Measurements from ENCODE around the gene ENSA. TPM values are rescaled to one million over a fixed set of nuclear protein-coding genes. Genes with fewer than 3 reads are reported as not detected.
"Not testable (repeated sequence)": the region's sequence is repeated elsewhere in the genome, so short reads cannot be mapped to it uniquely, and the experiment has no call there.

The ENSA gene
- total RNA-seq, 1 donor = 66.6 TPM

GRCh38 chr1:150662811-150663210 is 33.4 kb upstream of the ENSA start:
- Histone ChIP-seq H3K27me3 (ENCODE audit: insufficient read depth, low read length) (no peaks in the 10 kb centered on the region), H3K4me3 (ENCODE audit: insufficient read depth, low read length) (no peak overlapping the region), H3K4me1 (ENCODE audit: insufficient read depth, low read length) (no peaks in the 10 kb centered on the region), H3K9me3 (ENCODE audit: low read depth, low read length) (no peaks in the 10 kb centered on the region), H3K27ac (ENCODE audit: low read depth, low read length) (no peak overlapping the region), H4K20me1 (ENCODE audit: insufficient read depth, low read length) (no peaks in the 10 kb centered on the region), H3K4me2 (ENCODE audit: insufficient read depth, low read length) (no peak overlapping the region), H3K36me3 (ENCODE audit: insufficient read depth, low read length) (peaks cover 6% of the 10 kb centered on the region), H3K79me2 (ENCODE audit: insufficient read depth, low read length) (no peaks in the 10 kb centered on the region), H2AFZ (ENCODE audit: low read length) (no peak overlapping the region)
- TF ChIP-seq CTCF (IDR thresholded peaks at IDR 0.05; ENCODE audit: extremely low read depth, low read depth, low read length) = no peak
- no peak for DNase-seq (ENCODE audit: insufficient read length, low spot score, missing footprints)

GRCh38 chr1:150661156-150661555 is 31.7 kb upstream of the ENSA start:
- DNase-seq (ENCODE audit: insufficient read length, low spot score, missing footprints) = no peak
- no peak overlapping the region for H2AFZ ChIP-seq (ENCODE audit: low read length)
- no peak for TF ChIP-seq CTCF (IDR thresholded peaks at IDR 0.05; ENCODE audit: extremely low read depth, low read depth, low read length)
- H3K4me2 ChIP-seq (ENCODE audit: insufficient read depth, low read length) = no peak overlapping the region
- no peaks in the 10 kb centered on the region for H4K20me1 ChIP-seq (ENCODE audit: insufficient read depth, low read length)
- H3K4me3 ChIP-seq (ENCODE audit: insufficient read depth, low read length) = no peak overlapping the region
- H3K27ac ChIP-seq (ENCODE audit: low read depth, low read length) = no peak overlapping the region
- H3K4me1 ChIP-seq (ENCODE audit: insufficient read depth, low read length) = no peaks in the 10 kb centered on the region
- H3K79me2 ChIP-seq (ENCODE audit: insufficient read depth, low read length) = no peaks in the 10 kb centered on the region
- H3K9me3 ChIP-seq (ENCODE audit: low read depth, low read length) = no peaks in the 10 kb centered on the region
- H3K27me3 ChIP-seq (ENCODE audit: insufficient read depth, low read length) = no peaks in the 10 kb centered on the region
- H3K36me3 ChIP-seq (ENCODE audit: insufficient read depth, low read length) = peaks cover 6% of the 10 kb centered on the region

- no peak for TF ChIP-seq CTCF (IDR thresholded peaks at IDR 0.05; ENCODE audit: extremely low read depth, low read depth, low read length)
Observed at GRCh38 chr1:150660584-150660983, 31.2 kb upstream of the ENSA start.

GRCh38 chr1:150657064-150657463 is 27.7 kb upstream of the ENSA start:
- not testable (repeated sequence) for H3K4me2 ChIP-seq (ENCODE audit: insufficient read depth, low read length); H3K4me3 ChIP-seq (ENCODE audit: insufficient read depth, low read length); H3K4me1 ChIP-seq (ENCODE audit: insufficient read depth, low read length); H3K9me3 ChIP-seq (ENCODE audit: low read depth, low read length); H3K79me2 ChIP-seq (ENCODE audit: insufficient read depth, low read length); H3K36me3 ChIP-seq (ENCODE audit: insufficient read depth, low read length); H4K20me1 ChIP-seq (ENCODE audit: insufficient read depth, low read length); H3K27me3 ChIP-seq (ENCODE audit: insufficient read depth, low read length); DNase-seq (ENCODE audit: insufficient read length, low spot score, missing footprints); H3K27ac ChIP-seq (ENCODE audit: low read depth, low read length); H2AFZ ChIP-seq (ENCODE audit: low read length)

More at GRCh38 chr1:150660584-150660983, 31.2 kb upstream of the ENSA start:
- Histone ChIP-seq H3K27me3 (ENCODE audit: insufficient read depth, low read length) (no peaks in the 10 kb centered on the region), H3K27ac (ENCODE audit: low read depth, low read length) (no peak overlapping the region), H4K20me1 (ENCODE audit: insufficient read depth, low read length) (no peaks in the 10 kb centered on the region), H3K79me2 (ENCODE audit: insufficient read depth, low read length) (no peaks in the 10 kb centered on the region), H3K4me3 (ENCODE audit: insufficient read depth, low read length) (no peak overlapping the region), H3K36me3 (ENCODE audit: insufficient read depth, low read length) (peaks cover 6% of the 10 kb centered on the region), H3K9me3 (ENCODE audit: low read depth, low read length) (no peaks in the 10 kb centered on the region), H3K4me1 (ENCODE audit: insufficient read depth, low read length) (no peaks in the 10 kb centered on the region), H2AFZ (ENCODE audit: low read length) (no peak overlapping the region), H3K4me2 (ENCODE audit: insufficient read depth, low read length) (no peak overlapping the region)
- DNase-seq (ENCODE audit: insufficient read length, low spot score, missing footprints) = no peak

GRCh38 chr1:150654635-150655034 is 25.2 kb upstream of the ENSA start:
- DNase-seq (ENCODE audit: insufficient read length, low spot score, missing footprints); H3K27me3 ChIP-seq (ENCODE audit: insufficient read depth, low read length); H3K4me2 ChIP-seq (ENCODE audit: insufficient read depth, low read length); H4K20me1 ChIP-seq (ENCODE audit: insufficient read depth, low read length); H3K9me3 ChIP-seq (ENCODE audit: low read depth, low read length); H3K36me3 ChIP-seq (ENCODE audit: insufficient read depth, low read length); H3K27ac ChIP-seq (ENCODE audit: low read depth, low read length); H3K4me1 ChIP-seq (ENCODE audit: insufficient read depth, low read length); H3K4me3 ChIP-seq (ENCODE audit: insufficient read depth, low read length); H3K79me2 ChIP-seq (ENCODE audit: insufficient read depth, low read length); H2AFZ ChIP-seq (ENCODE audit: low read length): not testable (repeated sequence)
